Measurements from ENCODE around the gene AVEN. TPM values are rescaled to one million over a fixed set of nuclear protein-coding genes. Genes with fewer than 3 reads are reported as not detected.
A peak's percentile ranks its signal among the peaks of the same experiment; 100 is the strongest.

AVEN gene
- polyA plus RNA-seq, 1 donor = 10.0 TPM

DNA sequence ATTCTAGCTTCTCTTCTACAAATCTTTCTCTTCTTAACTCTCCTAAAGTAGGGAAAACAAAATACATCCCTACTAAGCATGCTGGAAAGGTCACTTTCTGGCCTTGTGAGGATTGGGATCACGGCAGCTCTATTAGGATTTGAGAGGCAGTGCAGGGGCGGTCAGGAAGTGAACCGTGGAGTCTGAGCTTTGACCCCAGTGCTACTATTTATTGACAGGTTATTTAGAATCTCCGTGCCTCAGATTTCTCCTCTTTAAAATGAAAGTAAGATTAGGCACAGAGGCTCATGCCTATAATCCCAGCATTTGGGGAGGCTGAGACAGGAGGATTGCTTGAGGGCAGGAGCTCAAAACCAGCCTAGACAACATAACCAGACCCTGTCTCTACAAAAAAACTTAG is 112.7 kb downstream of the AVEN start:
- WGBS (ENCODE audit: insufficient coverage, low lambda C conversion rate) = no CpG with 5 or more reads among the region's 4 CpGs
- H3K27ac ChIP-seq (ENCODE audit: low read length) = no peak overlapping the region
- no peaks in the 10 kb centered on the region for H3K9me3 ChIP-seq (ENCODE audit: control insufficient read depth, low read depth, low read length)
- no peaks in the 10 kb centered on the region for H3K36me3 ChIP-seq (ENCODE audit: control insufficient read depth, insufficient read depth, low read length)
- H3K27me3 ChIP-seq (ENCODE audit: control insufficient read depth, insufficient read depth, low read length) = no peaks in the 10 kb centered on the region
- H3K4me3 ChIP-seq (ENCODE audit: low read length) = no peak overlapping the region
- DNase-seq = peak in 1 of 2 donors; percentile 45
- H3K4me1 ChIP-seq (ENCODE audit: control insufficient read depth, insufficient read depth, low read length) = no peaks in the 10 kb centered on the region

DNA sequence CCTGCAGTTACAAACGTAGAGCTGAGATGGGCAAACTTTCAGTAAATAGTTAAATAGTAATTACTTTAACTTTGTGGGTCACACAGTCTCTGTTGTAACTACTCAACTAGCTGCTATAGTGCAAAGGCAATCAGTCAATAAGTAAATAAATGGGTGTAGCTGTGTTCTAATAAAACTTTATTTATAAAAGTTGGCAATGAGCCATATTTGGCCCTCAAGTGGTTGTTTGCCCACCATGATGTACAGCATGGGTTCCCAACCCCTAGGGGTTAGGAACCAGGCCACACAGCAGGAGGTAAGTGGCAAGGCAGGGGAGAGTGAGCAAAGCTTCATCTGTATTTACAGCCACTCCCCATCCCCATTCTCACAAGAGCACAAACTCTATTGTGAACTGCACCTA is 115.6 kb downstream of the AVEN start:
- no CpG with 5 or more reads among the region's 1 CpG for WGBS (ENCODE audit: insufficient coverage, low lambda C conversion rate)
- DNase-seq = no peak

DNA sequence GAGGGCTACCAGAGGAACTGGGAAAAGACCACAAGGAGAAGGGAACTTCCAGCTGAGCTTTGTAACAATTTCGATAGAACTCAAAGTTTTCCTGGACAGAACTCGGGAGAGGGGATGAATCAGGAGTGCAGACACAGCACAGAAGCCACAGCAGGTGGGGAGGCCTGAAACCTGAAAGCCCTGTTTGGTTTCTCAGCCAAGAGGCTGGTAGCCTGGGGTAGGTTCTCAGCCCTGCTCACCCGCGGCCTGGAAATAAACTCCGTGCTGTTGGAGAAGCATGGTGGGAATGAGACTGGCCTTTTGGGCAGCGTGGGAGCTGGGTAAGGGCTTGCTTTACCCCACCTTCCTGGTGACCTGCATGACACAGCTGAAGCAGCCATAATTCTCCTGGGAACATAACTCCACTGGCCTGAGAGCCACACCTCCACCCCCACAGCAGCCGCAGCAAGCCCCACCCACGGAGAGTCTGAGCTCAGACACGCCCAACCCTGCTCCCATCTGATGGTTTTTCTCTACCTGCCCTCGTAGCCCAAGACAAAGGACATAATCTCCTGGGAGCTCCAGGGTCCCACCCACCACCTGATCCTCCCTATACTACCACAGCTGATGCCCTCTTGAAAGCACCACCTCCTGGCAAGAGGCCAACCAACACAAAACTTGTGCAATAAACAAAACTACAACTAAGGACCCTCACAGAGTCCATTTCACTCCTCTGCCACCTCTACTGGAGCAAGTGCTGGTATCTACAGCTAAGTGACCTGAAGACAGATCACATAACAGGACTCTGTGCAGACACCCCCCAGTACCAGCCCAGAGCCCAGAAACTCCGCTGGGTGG is 123.2 kb downstream of the AVEN start:
- peak; percentile 39 to 59 for DNase-seq
- Histone ChIP-seq H3K36me3 (ENCODE audit: control insufficient read depth, insufficient read depth, low read length) (no peaks in the 10 kb centered on the region), H3K9me3 (ENCODE audit: control insufficient read depth, low read depth, low read length) (no peaks in the 10 kb centered on the region), H3K27ac (ENCODE audit: low read length) (no peak overlapping the region), H3K4me3 (ENCODE audit: low read length) (no peak overlapping the region), H3K4me1 (ENCODE audit: control insufficient read depth, insufficient read depth, low read length) (peaks cover 7% of the 10 kb centered on the region), H3K27me3 (ENCODE audit: control insufficient read depth, insufficient read depth, low read length) (no peaks in the 10 kb centered on the region)
- no CpG with 5 or more reads among the region's 11 CpGs for WGBS (ENCODE audit: insufficient coverage, low lambda C conversion rate)

More for the DNA sequence above, 115.6 kb downstream of the AVEN start:
- no peaks in the 10 kb centered on the region for H3K4me1 ChIP-seq (ENCODE audit: control insufficient read depth, insufficient read depth, low read length)
- no peak overlapping the region for H3K4me3 ChIP-seq (ENCODE audit: low read length)
- no peak overlapping the region for H3K27ac ChIP-seq (ENCODE audit: low read length)
- H3K27me3 ChIP-seq (ENCODE audit: control insufficient read depth, insufficient read depth, low read length) = no peaks in the 10 kb centered on the region
- H3K36me3 ChIP-seq (ENCODE audit: control insufficient read depth, insufficient read depth, low read length) = no peaks in the 10 kb centered on the region
- H3K9me3 ChIP-seq (ENCODE audit: control insufficient read depth, low read depth, low read length) = no peaks in the 10 kb centered on the region

DNA sequence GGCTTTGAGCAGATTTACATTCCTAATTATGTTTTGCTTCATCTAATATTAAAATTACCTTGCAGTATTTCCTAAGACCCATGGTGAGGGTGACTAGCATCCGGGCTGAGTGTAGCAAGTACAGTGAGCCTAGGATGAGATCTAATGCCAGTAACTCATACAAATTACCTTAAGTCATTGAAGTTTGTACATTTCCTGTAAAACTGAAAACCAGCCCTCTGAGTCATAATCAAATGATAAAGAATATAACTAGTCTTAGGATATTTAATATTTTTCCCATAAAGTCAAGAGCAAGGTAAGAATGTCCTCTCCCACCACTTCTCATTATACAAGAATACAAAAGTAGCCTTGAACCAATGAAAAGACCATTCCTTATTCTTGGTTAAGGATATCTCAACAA is 125.5 kb downstream of the AVEN start:
- DNase-seq = no peak
- H3K36me3 ChIP-seq (ENCODE audit: control insufficient read depth, insufficient read depth, low read length) = no peaks in the 10 kb centered on the region
- H3K9me3 ChIP-seq (ENCODE audit: control insufficient read depth, low read depth, low read length) = no peaks in the 10 kb centered on the region
- no peak overlapping the region for H3K4me3 ChIP-seq (ENCODE audit: low read length)
- H3K4me1 ChIP-seq (ENCODE audit: control insufficient read depth, insufficient read depth, low read length) = peaks cover 7% of the 10 kb centered on the region
- no peak overlapping the region for H3K27ac ChIP-seq (ENCODE audit: low read length)
- WGBS (ENCODE audit: insufficient coverage, low lambda C conversion rate) = no CpG with 5 or more reads among the region's 1 CpG
- no peaks in the 10 kb centered on the region for H3K27me3 ChIP-seq (ENCODE audit: control insufficient read depth, insufficient read depth, low read length)

DNA sequence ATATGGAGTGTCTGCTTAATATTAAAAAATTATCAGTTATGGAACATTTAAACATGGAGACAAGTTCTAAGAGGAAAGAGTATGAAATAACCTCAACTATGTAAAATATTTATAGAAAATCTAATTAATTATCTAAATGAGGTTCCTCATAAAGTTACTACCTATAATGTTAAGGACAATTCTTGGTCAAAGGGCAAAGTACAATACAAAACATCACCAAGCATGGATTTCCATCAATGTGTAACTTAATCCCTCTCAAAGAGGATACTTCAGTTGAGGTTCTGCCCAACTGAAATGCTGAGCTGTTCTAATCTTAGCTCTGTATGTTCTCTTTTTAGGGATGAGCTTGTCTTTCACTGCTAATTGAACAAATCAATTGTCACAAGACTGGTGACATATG is 126.7 kb downstream of the AVEN start:
- DNase-seq = peak in 1 of 2 donors; percentile 13
- H3K36me3 ChIP-seq (ENCODE audit: control insufficient read depth, insufficient read depth, low read length) = no peaks in the 10 kb centered on the region
- no peak overlapping the region for H3K4me3 ChIP-seq (ENCODE audit: low read length)
- no peaks in the 10 kb centered on the region for H3K27me3 ChIP-seq (ENCODE audit: control insufficient read depth, insufficient read depth, low read length)
- H3K4me1 ChIP-seq (ENCODE audit: control insufficient read depth, insufficient read depth, low read length) = peaks cover 7% of the 10 kb centered on the region
- no peaks in the 10 kb centered on the region for H3K9me3 ChIP-seq (ENCODE audit: control insufficient read depth, low read depth, low read length)
- no peak overlapping the region for H3K27ac ChIP-seq (ENCODE audit: low read length)

DNA sequence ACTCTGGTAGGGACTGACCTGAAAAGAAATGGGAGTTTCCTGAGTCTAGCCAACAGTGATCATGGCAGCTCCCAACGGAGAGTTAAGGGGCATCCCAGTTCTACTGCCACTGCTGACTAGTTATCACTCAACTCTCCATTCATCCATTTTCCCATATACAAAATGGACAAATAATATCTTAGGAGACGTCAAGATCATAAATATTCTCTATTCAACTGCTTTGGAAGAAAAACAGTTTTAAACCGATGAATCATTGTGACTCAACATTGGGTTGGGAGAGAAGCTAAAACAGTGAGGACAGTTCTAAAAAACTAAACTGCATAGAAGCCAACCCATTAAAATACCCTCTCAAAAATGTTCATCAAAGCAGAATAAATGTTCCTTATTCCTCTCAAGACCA is 128.3 kb downstream of the AVEN start:
- Histone ChIP-seq H3K27ac (ENCODE audit: low read length) (no peak overlapping the region), H3K9me3 (ENCODE audit: control insufficient read depth, low read depth, low read length) (no peaks in the 10 kb centered on the region), H3K27me3 (ENCODE audit: control insufficient read depth, insufficient read depth, low read length) (no peaks in the 10 kb centered on the region), H3K4me3 (ENCODE audit: low read length) (no peak overlapping the region), H3K36me3 (ENCODE audit: control insufficient read depth, insufficient read depth, low read length) (no peaks in the 10 kb centered on the region), H3K4me1 (ENCODE audit: control insufficient read depth, insufficient read depth, low read length) (peaks cover 7% of the 10 kb centered on the region)
- DNase-seq = no peak
- WGBS (ENCODE audit: insufficient coverage, low lambda C conversion rate) = 100% methylated on average over 2 of the region's 3 CpGs

DNA sequence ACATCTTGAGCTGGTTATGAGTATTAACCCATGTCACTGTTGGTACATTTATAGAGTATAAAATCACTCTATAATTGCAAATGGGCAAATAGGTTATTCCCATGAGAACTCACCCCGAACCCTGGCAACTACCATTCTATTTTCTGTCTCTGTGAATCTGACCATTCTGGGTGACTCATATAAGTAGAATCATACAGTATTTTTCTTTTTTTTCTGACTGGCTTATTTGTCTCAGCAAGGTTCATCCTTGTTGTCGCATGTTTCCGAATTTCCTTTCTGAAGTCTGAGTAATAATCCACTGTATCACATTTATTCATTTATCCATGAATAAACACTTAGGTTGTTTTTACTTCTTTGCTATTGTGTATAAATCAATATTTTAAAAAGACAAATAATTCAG is 130.6 kb downstream of the AVEN start:
- Histone ChIP-seq H3K4me3 (ENCODE audit: low read length) (no peak overlapping the region), H3K9me3 (ENCODE audit: control insufficient read depth, low read depth, low read length) (no peaks in the 10 kb centered on the region), H3K27ac (ENCODE audit: low read length) (no peak overlapping the region), H3K36me3 (ENCODE audit: control insufficient read depth, insufficient read depth, low read length) (no peaks in the 10 kb centered on the region), H3K4me1 (ENCODE audit: control insufficient read depth, insufficient read depth, low read length) (no peaks in the 10 kb centered on the region), H3K27me3 (ENCODE audit: control insufficient read depth, insufficient read depth, low read length) (no peaks in the 10 kb centered on the region)
- DNase-seq = no peak
- WGBS (ENCODE audit: insufficient coverage, low lambda C conversion rate) = 80% methylated on average over 1 of the region's 3 CpGs

DNA sequence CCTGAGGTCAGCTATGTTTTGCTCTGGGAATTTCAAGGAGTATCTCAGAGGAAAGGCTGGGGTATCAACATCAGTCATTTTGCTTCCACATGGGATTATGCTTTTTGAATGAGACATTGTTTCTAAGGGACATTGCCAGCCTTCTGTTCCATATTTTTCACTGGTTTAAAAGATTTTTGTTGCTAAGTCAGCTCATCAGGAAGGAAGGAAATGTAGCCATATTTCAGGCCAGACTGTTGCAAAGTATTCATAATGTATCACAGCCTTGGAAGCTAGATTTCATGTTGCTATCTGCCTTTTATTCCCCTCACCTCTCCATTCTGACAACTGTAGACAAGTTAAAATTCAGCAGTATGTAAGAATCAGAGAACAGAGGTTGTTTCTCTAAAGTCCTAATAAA is 131.7 kb downstream of the AVEN start:
- Histone ChIP-seq H3K27me3 (ENCODE audit: control insufficient read depth, insufficient read depth, low read length) (no peaks in the 10 kb centered on the region), H3K4me1 (ENCODE audit: control insufficient read depth, insufficient read depth, low read length) (no peaks in the 10 kb centered on the region), H3K4me3 (ENCODE audit: low read length) (no peak overlapping the region), H3K36me3 (ENCODE audit: control insufficient read depth, insufficient read depth, low read length) (no peaks in the 10 kb centered on the region), H3K27ac (ENCODE audit: low read length) (no peak overlapping the region), H3K9me3 (ENCODE audit: control insufficient read depth, low read depth, low read length) (no peaks in the 10 kb centered on the region)
- DNase-seq = no peak

DNA sequence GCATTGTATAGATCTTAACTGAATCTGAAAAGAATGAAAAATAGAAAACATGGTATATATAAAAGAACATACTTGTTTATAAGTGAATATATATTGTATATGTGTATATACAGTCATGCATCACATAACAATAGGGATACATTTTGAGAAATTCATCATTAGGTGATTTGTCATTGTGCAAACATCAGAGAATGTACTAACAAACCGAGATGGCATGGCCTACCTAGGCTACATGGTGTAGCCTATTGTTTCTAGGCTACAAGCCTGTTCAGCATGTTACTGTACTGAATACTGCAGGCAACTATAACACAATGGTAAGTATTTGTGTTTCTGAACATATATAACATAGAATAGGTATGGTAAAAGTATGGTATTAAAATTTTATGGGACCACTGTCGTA is 135.3 kb downstream of the AVEN start:
- Histone ChIP-seq H3K27ac (ENCODE audit: low read length) (no peak overlapping the region), H3K9me3 (ENCODE audit: control insufficient read depth, low read depth, low read length) (no peaks in the 10 kb centered on the region), H3K4me1 (ENCODE audit: control insufficient read depth, insufficient read depth, low read length) (no peaks in the 10 kb centered on the region), H3K36me3 (ENCODE audit: control insufficient read depth, insufficient read depth, low read length) (no peaks in the 10 kb centered on the region), H3K27me3 (ENCODE audit: control insufficient read depth, insufficient read depth, low read length) (no peaks in the 10 kb centered on the region), H3K4me3 (ENCODE audit: low read length) (no peak overlapping the region)
- DNase-seq = no peak
- WGBS (ENCODE audit: insufficient coverage, low lambda C conversion rate) = 90% methylated on average over 2 of the region's 2 CpGs

DNA sequence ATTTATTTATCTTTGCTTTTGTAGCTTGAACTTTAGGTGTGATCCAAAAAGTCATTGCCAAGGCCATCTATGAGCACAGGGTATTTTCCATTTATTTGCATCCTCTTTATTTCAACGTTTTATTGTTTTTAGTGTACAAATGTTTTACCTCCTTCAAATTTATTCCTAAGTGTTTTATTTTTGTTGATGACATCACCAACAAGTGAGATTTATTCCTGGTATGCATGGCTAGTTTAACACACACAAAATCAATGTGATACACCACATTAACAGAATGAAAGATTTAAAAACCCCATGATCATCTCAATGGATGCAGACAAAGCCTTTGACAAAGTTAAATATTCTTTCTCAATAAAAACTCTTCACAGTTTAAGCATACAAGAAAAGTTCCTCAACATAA is 137.0 kb downstream of the AVEN start:
- no peaks in the 10 kb centered on the region for H3K4me1 ChIP-seq (ENCODE audit: control insufficient read depth, insufficient read depth, low read length)
- no peak overlapping the region for H3K27ac ChIP-seq (ENCODE audit: low read length)
- 0% methylated on average over 1 of the region's 1 CpG for WGBS (ENCODE audit: insufficient coverage, low lambda C conversion rate)
- no peaks in the 10 kb centered on the region for H3K36me3 ChIP-seq (ENCODE audit: control insufficient read depth, insufficient read depth, low read length)
- no peaks in the 10 kb centered on the region for H3K9me3 ChIP-seq (ENCODE audit: control insufficient read depth, low read depth, low read length)
- no peaks in the 10 kb centered on the region for H3K27me3 ChIP-seq (ENCODE audit: control insufficient read depth, insufficient read depth, low read length)
- DNase-seq = no peak
- H3K4me3 ChIP-seq (ENCODE audit: low read length) = no peak overlapping the region

DNA sequence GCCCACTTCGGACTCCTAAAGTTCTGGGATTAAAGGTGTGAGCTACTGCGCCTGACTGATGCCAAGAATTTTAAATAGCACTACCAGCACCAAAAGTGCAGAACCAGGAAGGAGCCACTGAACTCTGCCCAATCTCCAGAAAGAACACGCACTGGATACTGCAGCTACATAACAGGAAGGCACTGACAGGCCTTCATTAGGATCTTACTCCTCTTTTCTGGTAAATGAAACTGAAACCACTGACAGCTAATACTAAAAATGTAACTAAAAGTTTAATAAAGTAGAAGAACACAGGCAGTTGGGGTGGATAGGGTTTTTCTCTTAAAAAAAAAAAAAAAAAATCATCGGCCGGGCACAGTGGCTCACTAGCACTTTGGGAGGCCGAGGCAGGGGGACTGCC is 144.8 kb downstream of the AVEN start:
- no peaks in the 10 kb centered on the region for H3K36me3 ChIP-seq (ENCODE audit: control insufficient read depth, insufficient read depth, low read length)
- H3K4me1 ChIP-seq (ENCODE audit: control insufficient read depth, insufficient read depth, low read length) = no peaks in the 10 kb centered on the region
- no peak overlapping the region for H3K4me3 ChIP-seq (ENCODE audit: low read length)
- no peaks in the 10 kb centered on the region for H3K27me3 ChIP-seq (ENCODE audit: control insufficient read depth, insufficient read depth, low read length)
- no peak for DNase-seq
- no CpG with 5 or more reads among the region's 6 CpGs for WGBS (ENCODE audit: insufficient coverage, low lambda C conversion rate)
- H3K27ac ChIP-seq (ENCODE audit: low read length) = no peak overlapping the region
- no peaks in the 10 kb centered on the region for H3K9me3 ChIP-seq (ENCODE audit: control insufficient read depth, low read depth, low read length)
